Activated T-cell treated with anti-CD3 and anti-CD28 coated beads, Interleukin-2, amount 50 U/mL, for 72 hours (primary cell): ENCODE measurements around the gene PROK2. TPM values are rescaled to one million over a fixed set of nuclear protein-coding genes. Genes with fewer than 3 reads are reported as not detected.

Source experiments
- ATAC-seq, 2 donors: fragments of 150-1000 bp; cut with Tn5 transposase; replicated peaks in 1 of 2; 2 replicates each; pipeline ENCODE4 v1.10.0; 2021; ENCODE audit warnings: moderate library complexity in 2 of 2, mild to moderate bottlenecking in 1 of 2
- DNase-seq, 2 donors: peaks; one replicate each; pipeline ENCODE4 v3.0.0; 2021 to 2022; ENCODE audit warnings: mixed read lengths in 1 of 2
- H3K27ac Mint-ChIP-seq: one replicate; pipeline ENCODE4 v1.8.0; 2022; ENCODE audit warnings: mild to moderate bottlenecking, moderate library complexity, mixed read lengths
- H3K27me3 Mint-ChIP-seq: one replicate; pipeline ENCODE4 v1.8.0; 2022; ENCODE audit warnings: low read depth, mixed read lengths
- H3K36me3 Mint-ChIP-seq, 2 donors: one replicate each; pipeline ENCODE4 v1.8.0; 2022; ENCODE audit warnings: mixed read lengths in 2 of 2, mild to moderate bottlenecking in 1 of 2; ENCODE audit not compliant: insufficient read depth in 2 of 2
- H3K4me1 Mint-ChIP-seq: one replicate; pipeline ENCODE4 v1.8.0; 2022; ENCODE audit warnings: low read depth, mixed read lengths
- H3K4me3 Mint-ChIP-seq, 2 donors: one replicate each; pipeline ENCODE4 v1.8.0; 2022; ENCODE audit warnings: mild to moderate bottlenecking in 2 of 2, mixed read lengths in 2 of 2, moderate library complexity in 2 of 2
- H3K9me3 Mint-ChIP-seq, 2 donors: one replicate each; pipeline ENCODE4 v1.8.0; 2022; ENCODE audit warnings: mixed read lengths in 2 of 2
- total RNA-seq, 2 donors: library from RNA; stranded (reverse); gene quantifications; one replicate each; pipeline ENCODE4 v1.2.3, GENCODE V29; 2022

Gene PROK2, protein sequence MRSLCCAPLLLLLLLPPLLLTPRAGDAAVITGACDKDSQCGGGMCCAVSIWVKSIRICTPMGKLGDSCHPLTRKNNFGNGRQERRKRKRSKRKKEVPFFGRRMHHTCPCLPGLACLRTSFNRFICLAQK
- under 1 TPM; 0.16 to 0.24 TPM for total RNA-seq

DNA sequence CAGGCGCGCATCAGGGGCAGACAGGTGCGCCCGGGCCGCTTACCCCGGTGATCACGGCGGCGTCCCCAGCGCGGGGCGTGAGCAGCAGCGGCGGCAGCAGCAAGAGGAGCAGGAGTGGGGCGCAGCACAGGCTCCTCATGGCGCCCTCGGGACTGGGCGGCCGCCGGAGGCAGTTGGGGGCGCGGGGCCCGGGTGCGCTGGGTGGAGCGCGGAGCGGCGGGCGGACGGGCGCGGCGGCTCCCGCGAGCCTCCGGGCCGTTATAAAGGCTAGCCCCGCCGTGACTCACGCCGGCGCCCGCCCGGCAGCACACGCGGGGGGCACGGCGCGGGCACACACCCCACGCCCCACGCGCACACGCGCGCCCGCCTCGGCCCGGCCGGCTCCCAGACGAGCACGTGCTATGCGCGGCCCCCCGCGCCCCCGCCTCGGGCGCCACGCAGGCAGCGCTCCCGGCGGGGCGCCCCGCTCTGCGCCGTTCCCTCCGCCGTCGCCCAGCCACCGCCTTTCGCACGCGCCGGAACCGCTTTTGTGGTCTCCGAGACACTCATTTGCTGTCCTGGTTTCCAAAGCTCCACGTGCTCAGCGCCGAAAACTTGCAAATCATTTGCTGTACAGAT, at the start of gene PROK2:
Gene PROK2 (minus strand): TSS at position 235 of the 618 bp plus-strand sequence. CDS start 96 bp downstream, at position 139.
- Mint-ChIP-seq H3K27me3 (peaks cover 63% of the 10 kb centered on the region), H3K4me1 (peaks cover 21% of the 10 kb centered on the region), H3K9me3 (no peaks in the 10 kb centered on the region), H3K27ac (no peak within 1 kb of the TSS), H3K4me3 (peak within 1 kb of the TSS; percentile 84 to 94), H3K36me3 (peaks cover 0 to 2% of the 10 kb centered on the region in 2 donors)
- DNase-seq = peak; percentile 34 to 50
- peak; percentile 84 to 87 for ATAC-seq

GRCh38 chr3:71831599-71831998, 46.7 kb upstream of the PROK2 start:
- Mint-ChIP-seq H3K9me3 (no peaks in the 10 kb centered on the region), H3K4me1 (peaks cover 5% of the 10 kb centered on the region), H3K4me3 (no peak overlapping the region), H3K27ac (no peak overlapping the region), H3K27me3 (peaks cover 11% of the 10 kb centered on the region), H3K36me3 (no peaks in the 10 kb centered on the region)
- ATAC-seq (no peak), DNase-seq (no peak)

- no peaks in the 10 kb centered on the region for H3K9me3 Mint-ChIP-seq
- no peak for ATAC-seq
- H3K27me3 Mint-ChIP-seq = peaks cover 19% of the 10 kb centered on the region
- H3K4me1 Mint-ChIP-seq = peaks cover 5% of the 10 kb centered on the region
- H3K27ac Mint-ChIP-seq = no peak overlapping the region
- no peak for DNase-seq
- no peak overlapping the region for H3K4me3 Mint-ChIP-seq
- no peaks in the 10 kb centered on the region for H3K36me3 Mint-ChIP-seq
Measured at GRCh38 chr3:71825551-71826283, 40.8 kb upstream of the PROK2 start.

GRCh38 chr3:71821116-71821515, 36.2 kb upstream of the PROK2 start:
- no peaks in the 10 kb centered on the region for H3K36me3 Mint-ChIP-seq
- no peak overlapping the region for H3K27ac Mint-ChIP-seq
- peaks cover 10% of the 10 kb centered on the region for H3K27me3 Mint-ChIP-seq
- no peaks in the 10 kb centered on the region for H3K9me3 Mint-ChIP-seq
- DNase-seq (no peak), ATAC-seq (no peak)
- H3K4me3 Mint-ChIP-seq = no peak overlapping the region
- H3K4me1 Mint-ChIP-seq = no peaks in the 10 kb centered on the region

DNA sequence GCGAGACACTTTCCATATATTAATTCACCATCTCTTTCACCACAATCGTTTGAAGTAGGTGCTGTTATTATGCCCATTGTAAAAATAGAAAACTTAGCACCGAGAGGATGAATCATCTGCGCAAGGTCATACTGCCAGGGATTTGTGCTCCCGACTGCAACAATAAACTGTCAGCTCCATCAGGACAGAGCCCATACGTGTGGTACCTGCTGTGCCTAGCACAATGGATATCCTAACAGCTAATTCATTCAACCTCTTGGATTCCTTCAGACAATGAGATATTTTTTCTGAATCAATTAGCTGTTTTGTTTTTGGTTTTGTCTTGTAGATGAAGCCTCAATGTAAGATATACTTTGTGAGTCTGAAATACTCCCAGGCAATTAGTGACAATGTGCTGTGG, 32.3 kb upstream of the PROK2 start:
- no peaks in the 10 kb centered on the region for H3K4me1 Mint-ChIP-seq
- H3K9me3 Mint-ChIP-seq = no peaks in the 10 kb centered on the region
- DNase-seq (no peak), ATAC-seq (no peak)
- no peak overlapping the region for H3K4me3 Mint-ChIP-seq
- H3K27ac Mint-ChIP-seq = no peak overlapping the region
- no peaks in the 10 kb centered on the region for H3K36me3 Mint-ChIP-seq
- H3K27me3 Mint-ChIP-seq = peaks cover under 1% of the 10 kb centered on the region

DNA sequence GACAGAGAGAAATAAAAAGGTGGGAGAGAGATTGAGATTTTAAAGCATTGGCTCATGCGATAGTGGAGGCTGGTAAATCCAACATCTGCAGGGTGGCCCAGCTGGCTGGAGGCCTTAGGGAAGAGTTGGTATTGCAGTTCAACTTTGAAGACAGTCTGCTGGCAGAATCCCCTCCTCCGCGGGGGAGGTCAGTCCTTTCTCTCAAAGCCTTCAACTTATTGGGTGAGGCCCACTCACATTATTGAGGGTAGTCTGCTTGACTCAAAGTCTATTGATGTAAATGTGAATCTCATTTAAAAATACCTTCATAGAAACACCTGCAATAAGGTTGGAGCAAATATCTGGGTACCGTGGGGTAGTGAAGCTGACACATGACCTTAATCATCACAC, 31.8 kb upstream of the PROK2 start:
- no peak overlapping the region for H3K27ac Mint-ChIP-seq
- H3K4me1 Mint-ChIP-seq = no peaks in the 10 kb centered on the region
- DNase-seq (no peak), ATAC-seq (no peak)
- no peaks in the 10 kb centered on the region for H3K9me3 Mint-ChIP-seq
- no peak overlapping the region for H3K4me3 Mint-ChIP-seq
- no peaks in the 10 kb centered on the region for H3K27me3 Mint-ChIP-seq
- H3K36me3 Mint-ChIP-seq = no peaks in the 10 kb centered on the region

DNA sequence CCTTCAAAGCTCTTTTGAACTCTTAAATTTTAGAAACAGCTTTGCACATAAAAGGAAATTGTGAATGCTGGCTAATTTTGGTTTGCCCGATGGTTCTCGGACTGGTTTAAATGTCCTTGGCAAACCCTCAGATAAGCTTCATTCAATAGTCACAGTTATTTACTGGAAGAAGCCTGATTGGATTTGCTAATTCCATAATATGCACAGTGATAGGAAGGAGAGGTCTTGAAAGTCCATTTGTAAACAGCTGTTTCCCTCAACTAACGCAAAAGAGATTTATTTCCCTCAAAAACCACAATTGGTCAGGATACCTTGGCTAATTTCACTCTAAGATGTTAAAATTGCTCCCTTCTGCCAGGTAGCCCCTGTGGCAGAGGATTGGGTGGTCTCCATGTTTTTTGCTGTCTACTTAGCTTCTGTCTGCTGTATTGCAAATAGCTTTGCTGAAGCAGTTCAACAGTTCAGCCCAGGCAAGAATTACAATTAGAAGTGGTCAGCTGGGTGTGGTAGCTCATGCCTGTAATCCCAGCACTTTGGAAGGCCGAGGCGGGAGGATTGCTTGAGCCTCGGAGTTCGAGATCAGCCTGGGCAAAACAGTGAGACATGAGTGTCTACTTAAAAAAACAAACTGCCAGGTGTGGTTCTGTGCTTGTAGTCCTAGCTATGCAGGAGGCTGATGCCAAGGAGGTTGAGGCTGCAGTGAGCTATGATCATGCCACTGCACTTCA, 30.6 kb upstream of the PROK2 start:
- ATAC-seq (no peak), DNase-seq (no peak)
- no peak overlapping the region for H3K27ac Mint-ChIP-seq
- no peaks in the 10 kb centered on the region for H3K27me3 Mint-ChIP-seq
- no peak overlapping the region for H3K4me3 Mint-ChIP-seq
- H3K4me1 Mint-ChIP-seq = no peaks in the 10 kb centered on the region
- no peaks in the 10 kb centered on the region for H3K9me3 Mint-ChIP-seq
- H3K36me3 Mint-ChIP-seq = no peaks in the 10 kb centered on the region

DNA sequence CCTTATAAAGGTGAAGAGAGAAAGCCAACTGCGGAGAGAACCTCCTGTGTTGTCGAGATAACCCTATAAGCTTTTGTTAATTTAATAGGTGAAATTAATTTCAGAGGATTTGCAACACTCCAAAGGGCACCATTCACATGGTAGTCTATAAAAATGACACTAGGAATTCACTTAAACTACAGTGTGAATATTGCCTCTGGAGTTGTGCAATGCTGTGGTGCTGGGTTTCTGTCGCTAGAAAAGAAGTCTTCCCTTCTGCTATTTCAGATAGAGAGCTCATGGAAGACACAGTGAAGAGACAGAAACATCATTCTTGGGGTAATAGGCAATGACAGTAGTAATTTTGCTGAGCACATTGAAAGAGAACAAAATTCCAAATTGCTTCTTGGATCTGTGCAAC, 28.8 kb upstream of the PROK2 start:
- Mint-ChIP-seq H3K27me3 (no peaks in the 10 kb centered on the region), H3K4me1 (no peaks in the 10 kb centered on the region), H3K4me3 (no peak overlapping the region), H3K36me3 (no peaks in the 10 kb centered on the region), H3K27ac (no peak overlapping the region), H3K9me3 (no peaks in the 10 kb centered on the region)
- DNase-seq (no peak), ATAC-seq (no peak)

- ATAC-seq (no peak), DNase-seq (no peak)
- no peaks in the 10 kb centered on the region for H3K4me1 Mint-ChIP-seq
- H3K4me3 Mint-ChIP-seq = no peak overlapping the region
- H3K27me3 Mint-ChIP-seq = no peaks in the 10 kb centered on the region
- no peak overlapping the region for H3K27ac Mint-ChIP-seq
- H3K36me3 Mint-ChIP-seq = no peaks in the 10 kb centered on the region
- no peaks in the 10 kb centered on the region for H3K9me3 Mint-ChIP-seq
Measured at GRCh38 chr3:71813073-71813472, 28.1 kb upstream of the PROK2 start.

DNA sequence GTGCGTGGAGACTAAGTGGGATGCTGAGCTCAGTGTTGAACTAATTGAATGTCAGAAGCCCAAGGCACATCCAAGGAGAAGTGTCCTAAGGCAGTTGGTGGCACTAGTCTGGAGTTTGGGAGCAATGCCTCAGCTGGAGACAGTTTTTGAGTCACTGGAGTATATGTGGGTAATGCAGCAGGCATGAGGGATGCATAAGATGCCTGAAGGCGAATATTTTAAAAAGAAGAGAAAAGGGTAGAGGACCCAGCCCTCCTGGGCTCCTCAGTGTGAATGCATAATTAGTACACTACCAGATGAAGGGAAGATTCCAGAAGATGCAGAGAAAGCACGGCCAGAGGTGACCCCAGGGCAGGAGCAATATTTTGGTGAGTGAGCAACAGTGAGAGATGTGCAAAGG, 25.1 kb upstream of the PROK2 start:
- no peak for DNase-seq
- ATAC-seq = no peak
- Mint-ChIP-seq H3K4me1 (no peaks in the 10 kb centered on the region), H3K4me3 (no peak overlapping the region), H3K9me3 (no peaks in the 10 kb centered on the region), H3K27me3 (no peaks in the 10 kb centered on the region), H3K36me3 (no peaks in the 10 kb centered on the region), H3K27ac (no peak overlapping the region)

- DNase-seq = no peak
- Mint-ChIP-seq H3K27ac (no peak overlapping the region), H3K27me3 (no peaks in the 10 kb centered on the region), H3K36me3 (no peaks in the 10 kb centered on the region), H3K4me1 (no peaks in the 10 kb centered on the region), H3K9me3 (no peaks in the 10 kb centered on the region), H3K4me3 (no peak overlapping the region)
- no peak for ATAC-seq
Measured at GRCh38 chr3:71809321-71810026, 24.5 kb upstream of the PROK2 start.

- no peak overlapping the region for H3K27ac Mint-ChIP-seq
- peaks cover 12% of the 10 kb centered on the region for H3K27me3 Mint-ChIP-seq
- no peak for DNase-seq
- H3K4me1 Mint-ChIP-seq = no peaks in the 10 kb centered on the region
- no peaks in the 10 kb centered on the region for H3K9me3 Mint-ChIP-seq
- no peak for ATAC-seq
- H3K4me3 Mint-ChIP-seq = no peak overlapping the region
- no peaks in the 10 kb centered on the region for H3K36me3 Mint-ChIP-seq
Measured at GRCh38 chr3:71806736-71807135, 21.8 kb upstream of the PROK2 start.

DNA sequence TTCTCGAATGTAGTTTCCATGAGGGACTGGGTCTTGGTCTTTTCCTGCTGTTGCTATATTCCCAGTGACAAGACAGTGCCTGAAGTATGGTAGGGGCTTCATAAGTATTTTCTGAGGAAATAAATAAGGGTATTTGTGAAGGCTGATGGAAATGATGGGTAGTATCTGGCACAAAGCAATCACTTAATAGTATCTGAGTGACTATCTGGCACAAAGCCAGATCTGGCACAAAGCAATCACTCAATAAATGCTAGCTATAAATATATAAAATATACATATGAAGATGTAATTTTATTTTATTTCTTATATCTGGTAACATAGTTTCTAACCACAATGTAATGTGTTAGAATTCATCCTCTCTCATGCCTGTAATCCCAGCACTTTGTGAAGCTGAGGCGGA, 20.7 kb upstream of the PROK2 start:
- ATAC-seq (no peak), DNase-seq (no peak)
- no peak overlapping the region for H3K4me3 Mint-ChIP-seq
- H3K36me3 Mint-ChIP-seq = no peaks in the 10 kb centered on the region
- peaks cover 14% of the 10 kb centered on the region for H3K27me3 Mint-ChIP-seq
- no peaks in the 10 kb centered on the region for H3K4me1 Mint-ChIP-seq
- no peaks in the 10 kb centered on the region for H3K9me3 Mint-ChIP-seq
- no peak overlapping the region for H3K27ac Mint-ChIP-seq
